H1 (cell line): ENCODE results near the gene FAS. TPM values are rescaled to one million over a fixed set of nuclear protein-coding genes. Genes with fewer than 3 reads are reported as not detected.

Experiments used
- ASH2L ChIP-seq: fragments of 200-600, 300-600 bp; sonication (generic); IDR thresholded peaks from one replicate; pipeline ENCODE4 v1.7.1; 2017; ENCODE audit warnings: low read length
- GABPA ChIP-seq: IDR thresholded peaks from 2 replicates; pipeline ENCODE4 v1.6.1; 2011; ENCODE audit warnings: mild to moderate bottlenecking, low read length, moderate library complexity, borderline replicate concordance; ENCODE audit not compliant: insufficient read depth
- NRF1 ChIP-seq: IDR thresholded peaks from 2 replicates; pipeline ENCODE4 v1.6.1; 2011; ENCODE audit warnings: mild to moderate bottlenecking, low read depth, low read length, improper control_type of control experiment
- SRF ChIP-seq: IDR thresholded peaks from 2 replicates; pipeline ENCODE4 v1.6.1; 2011; ENCODE audit warnings: mild to moderate bottlenecking, low read depth, low read length, moderate library complexity
- SUZ12 ChIP-seq: fragments of 200-600 bp; sonication (generic); IDR thresholded peaks from 2 replicates; pipeline ENCODE4 v1.6.1; 2012; ENCODE audit warnings: mild to moderate bottlenecking, inconsistent platforms, low read length, moderate library complexity, mixed read lengths
- TAF7 ChIP-seq: optimal IDR thresholded peaks from 2 replicates; pipeline ENCODE3; 2011; ENCODE audit warnings: low read depth, mild to moderate bottlenecking, inconsistent platforms, low read length, moderate library complexity, borderline replicate concordance
- ZNF274 ChIP-seq: IDR thresholded peaks from 2 replicates; pipeline ENCODE4 v1.7.0; 2012; ENCODE audit warnings: low read length, borderline replicate concordance; ENCODE audit errors: extremely low read depth
- polyA plus RNA-seq, 7 experiments: library from polyadenylated mRNA; depleted of rRNA in 3 of 7; stranded (reverse) in 5 of 7; unstranded in 2 of 7; fragments of >200 nt in 5 of 7; fragments of 200-250 nt in 2 of 7; gene quantifications; 1 replicate in 5 of 7; 2 replicates in 1 of 7; 4 replicates in 1 of 7; pipeline versions ENCODE4 v1.2.1 to v1.2.3, GENCODE V29; 2011 to 2013; ENCODE audit warnings: missing spikeins in 2 of 7, mixed read lengths in 2 of 7
- total RNA-seq: library from RNA; stranded (reverse); fragmentation: NEBNext Ultra II Directional; extraction: Animal tissue kit (Norgen Biotek cat#: 25700); gene quantifications from 2 replicates; pipeline ENCODE4 v1.2.1, GENCODE V29; 2021

FAS gene
- total and polyA plus RNA-seq, 2 of the 8 experiments (the other 6 are each of a cell fraction or from before 2014, with no cell fraction given), result 4.0 to 6.7 TPM

DNA sequence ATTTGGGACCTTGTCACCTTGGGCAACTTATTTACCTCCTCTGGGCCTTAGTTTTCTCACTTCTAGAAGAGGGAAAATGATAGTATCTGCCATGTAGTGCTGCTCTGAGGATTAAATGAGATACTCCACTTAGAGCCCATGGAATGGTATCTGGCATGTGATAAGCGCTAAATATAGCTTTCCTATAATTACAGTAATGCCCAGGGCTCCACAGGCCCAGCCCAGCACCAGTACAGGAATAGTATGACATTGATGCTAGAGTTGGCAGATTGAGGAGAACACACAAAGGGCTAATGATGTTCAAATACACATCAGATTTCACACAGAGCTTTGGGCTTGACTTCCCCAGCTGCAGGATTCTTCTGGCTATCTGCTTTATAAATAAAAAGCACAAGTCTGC lies 34.9 kb downstream of the FAS start (continued):
- TF ChIP-seq NRF1 (no peak), ZNF274 (no peak), SRF (no peak), TAF7 (no peak), GABPA (no peak), SUZ12 (no peak), ASH2L (no peak)
